K562 (cell line): ENCODE data around the gene RPP14. TPM values are rescaled to one million over a fixed set of nuclear protein-coding genes. Genes with fewer than 3 reads are reported as not detected.

ENCODE experiments used
- ATAC-seq: fragments of 200-7000 bp; cut with Tn5 transposase; 3 replicates; pipeline ENCODE4 v1.9.1; 2020; ENCODE audit warnings: moderate library complexity
- BruUV-seq: library from RNA; stranded (reverse); fragments of 400-500 nt; replicated peaks from 2 replicates; lab custom pipeline; 2021; lab: Mats Ljungman, UMichigan
- CTCF ChIA-PET: fragments of 300-600 bp; formaldehyde crosslinking; extraction: SDS; loops from one replicate; lab custom pipeline; 2021; ENCODE audit warnings: low intra/inter-chr PET ratio; lab: Yijun Ruan, JAX
- POLR2A ChIA-PET: fragments of 300-600, 350-650 bp; sonication (Branson Sonifier 250); formaldehyde crosslinking; extraction: SDS; loops from one replicate; lab custom pipeline; 2021; ENCODE audit warnings: antibody characterized with exemption, inconsistent platforms; lab: Yijun Ruan, JAX
- DNase-seq, 4 experiments: peaks; one replicate each; pipeline versions ENCODE4 v3.0.0 to v3.0.0-alpha.2; 2011 to 2018; ENCODE audit warnings: low spot score in 3 of 4, mixed read lengths in 3 of 4; ENCODE audit errors: extremely low read depth in 1 of 4
- FAIRE-seq: peaks from 2 replicates; lab custom pipeline; 2011; peaks lifted over from hg19 to GRCh38; lab: Jason Lieb, UNC
- H2AFZ ChIP-seq: 2 replicates; pipeline ENCODE4 v1.6.0; 2011; ENCODE audit warnings: low read depth, low read length, control low read depth, inconsistent platforms
- H3K27ac ChIP-seq: fragments of 200-600 bp; 3 replicates; pipeline ENCODE4 v1.8.0; 2011; ENCODE audit warnings: low read depth, mild to moderate bottlenecking, control low read depth, inconsistent platforms, low read length, moderate library complexity, mixed read lengths; ENCODE audit errors: extremely low read depth
- H3K27me3 ChIP-seq, 2 experiments: fragments of 300-600 bp in 1 of 2; 2 replicates in 1 of 2; 3 replicates in 1 of 2; pipeline versions ENCODE4 v1.6.0 to v1.8.0; 2011; ENCODE audit warnings: inconsistent platforms in 2 of 2, low read length in 2 of 2, mild to moderate bottlenecking in 1 of 2, mixed read lengths in 1 of 2, moderate library complexity in 1 of 2; ENCODE audit not compliant: control insufficient read depth in 2 of 2, insufficient read depth in 2 of 2
- H3K36me3 ChIP-seq: fragments of 300-600 bp; 3 replicates; pipeline ENCODE4 v1.8.0; 2011; ENCODE audit warnings: mild to moderate bottlenecking, low read length, inconsistent platforms; ENCODE audit not compliant: control insufficient read depth, insufficient read depth
- H3K4me1 ChIP-seq, 2 experiments: fragments of 200-600 bp in 1 of 2; replicated peaks in 1 of 2; 2 replicates in 1 of 2; 3 replicates in 1 of 2; pipeline versions ENCODE4 v1.5.1 to v1.8.0; 2011; ENCODE audit warnings: inconsistent platforms in 2 of 2, low read length in 2 of 2, mild to moderate bottlenecking in 1 of 2, mixed read lengths in 1 of 2, moderate library complexity in 1 of 2; ENCODE audit not compliant: control insufficient read depth in 2 of 2, insufficient read depth in 2 of 2
- H3K4me2 ChIP-seq: 2 replicates; pipeline ENCODE4 v1.6.1; 2011; ENCODE audit warnings: low read length, control low read depth, inconsistent platforms, mixed read lengths; ENCODE audit not compliant: insufficient read depth
- H3K4me3 ChIP-seq: fragments of 200-600 bp; sonication (generic), shearing (Covaris generic); 2 replicates; pipeline ENCODE4 v1.5.1; 2016; ENCODE audit warnings: control low read depth, inconsistent platforms
- H3K79me2 ChIP-seq: fragments of 200-600 bp; 3 replicates; pipeline ENCODE4 v1.8.0; 2011; ENCODE audit warnings: low read length, inconsistent platforms; ENCODE audit not compliant: control insufficient read depth, insufficient read depth
- H3K9ac ChIP-seq, 2 experiments: 2 replicates each; pipeline versions ENCODE4 v1.6.0 to v1.6.1; 2011; ENCODE audit warnings: low read depth in 2 of 2, low read length in 2 of 2, control low read depth in 1 of 2, inconsistent platforms in 1 of 2, mild to moderate bottlenecking in 1 of 2, mixed read lengths in 1 of 2; ENCODE audit not compliant: insufficient read depth in 1 of 2
- H3K9me1 ChIP-seq: one replicate; pipeline ENCODE4 v1.6.0; 2011; ENCODE audit warnings: inconsistent platforms, mild to moderate bottlenecking, low read length, moderate library complexity; ENCODE audit not compliant: control insufficient read depth, insufficient read depth
- H3K9me3 ChIP-seq: replicated peaks from 2 replicates; pipeline ENCODE4 v1.5.1; 2011; ENCODE audit warnings: low read depth, low read length, inconsistent platforms; ENCODE audit not compliant: control insufficient read depth, insufficient read depth
- H4K20me1 ChIP-seq: replicated peaks from 2 replicates; pipeline ENCODE4 v1.6.1; 2011; ENCODE audit warnings: low read length, inconsistent platforms, mixed read lengths; ENCODE audit not compliant: control insufficient read depth, insufficient read depth
- ILK ChIP-seq: fragments of 450-650 bp; IDR thresholded peaks from 2 replicates; pipeline ENCODE4 v1.6.1; 2016; ENCODE audit warnings: missing genetic modification characterization, low read depth, mild to moderate bottlenecking, missing compliant biosample characterization, moderate library complexity, borderline replicate concordance
- JUND ChIP-seq, 2 experiments: IDR thresholded peaks; 2 replicates in 1 of 2; 3 replicates in 1 of 2; pipeline ENCODE4 v1.6.1; 2011; ENCODE audit warnings: borderline replicate concordance in 2 of 2, low read depth in 2 of 2, low read length in 2 of 2, improper control_type of control experiment in 1 of 2, missing biosample characterization in 1 of 2, missing genetic modification characterization in 1 of 2, missing genetic modification reagents in 1 of 2
- NFE2L1 ChIP-seq: fragments of 450-650 bp; IDR thresholded peaks from 2 replicates; pipeline ENCODE4 v1.6.1; 2016; ENCODE audit warnings: missing genetic modification characterization, low read depth, mild to moderate bottlenecking, missing compliant biosample characterization, moderate library complexity, borderline replicate concordance
- SETDB1 ChIP-seq: IDR thresholded peaks from one replicate; pipeline ENCODE4 v1.6.1; 2012; ENCODE audit warnings: low read length, control low read depth, inconsistent platforms
- ZNF41 ChIP-seq: fragments of 250-450 bp; sonication (Bioruptor Pico); conservative IDR thresholded peaks from 2 replicates; pipeline ENCODE4 v1.4.0; 2020; ENCODE audit warnings: mild to moderate bottlenecking
- WGBS: fragments of 100-300 bp; shearing (Covaris generic); methylation state at CpG from one replicate; pipeline ENCODE4 v1.1.6; 2016; ENCODE audit warnings: low coverage, mixed read lengths; ENCODE audit not compliant: insufficient coverage; ENCODE audit errors: missing lambda C conversion rate; 5-methylcytosine and 5-hydroxymethylcytosine counted together
- in situ Hi-C: fragments of 300-500 bp; cut with MboI; formaldehyde crosslinking; loops from 4 replicates; pipeline ENCODE4 v1.15.0; 2018; ENCODE audit warnings: inconsistent platforms, mixed read lengths
- intact Hi-C: fragments of 100-400 bp; cut with micrococcal nuclease; formaldehyde crosslinking; loops from 2 replicates; pipeline ENCODE4 v1.14.2; 2022
- polyA plus RNA-seq, 8 experiments: library from polyadenylated mRNA; depleted of rRNA in 4 of 8; stranded (reverse) in 5 of 8; unstranded in 3 of 8; fragments of >200 nt; fragmentation: Nextera tagmentation in 2 of 8; fragmentation: Illumina TruSeq in 1 of 8; extraction: Ambion mirVana in 2 of 8; extraction: Trizol in 1 of 8; gene quantifications; 2 replicates each; pipeline versions ENCODE4 v1.2.1 to v1.2.3, GENCODE V29; 2011 to 2014; ENCODE audit warnings: inconsistent platforms in 1 of 8, missing spikeins in 1 of 8
- total RNA-seq, 7 experiments: library from RNA; depleted of rRNA in 6 of 7; stranded (reverse); fragments of >200 nt in 6 of 7; fragmentation: Illumina TruSeq in 2 of 7; extraction: Trizol in 2 of 7; gene quantifications; 2 replicates each; pipeline versions ENCODE4 v1.2.1 to v1.2.3, GENCODE V29; 2011 to 2021; ENCODE audit warnings: low replicate concordance in 1 of 7
- TF ChIP-seq, protein P1 (sequence below): fragments of 450-650 bp; IDR thresholded peaks from 2 replicates; pipeline ENCODE4 v1.6.1; 2018; ENCODE audit warnings: mild to moderate bottlenecking, low read depth; ENCODE audit not compliant: partially characterized antibody

The RPP14 gene
- total and polyA plus RNA-seq, 9 of the 15 experiments (the other 6 are each of a cell fraction or from before 2014, with no cell fraction given): 13.5 to 20.8 (median 15.4) TPM

DNA sequence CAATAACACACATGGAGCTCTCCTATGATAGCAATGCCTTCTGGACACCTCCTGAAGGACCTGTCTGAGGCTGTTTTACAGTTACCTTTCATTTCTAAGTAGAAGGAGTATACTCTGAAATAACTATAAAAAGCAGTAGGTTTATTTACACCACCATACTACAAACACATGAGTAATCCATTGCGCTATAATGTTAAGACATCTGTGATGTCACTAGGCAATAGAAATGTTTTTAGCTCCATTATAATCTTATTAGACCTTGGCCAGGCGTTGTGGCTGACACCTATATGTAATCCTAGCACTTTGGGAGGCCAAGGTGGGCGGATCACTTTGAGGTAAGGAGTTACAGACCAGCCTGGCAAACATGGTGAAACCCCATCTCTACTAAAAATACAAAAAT is 51.4 kb downstream of the RPP14 start:
- Histone ChIP-seq H3K36me3 (no peaks in the 10 kb centered on the region), H3K9ac (no peak overlapping the region), H3K9me3 (no peaks in the 10 kb centered on the region), H2AFZ (no peak overlapping the region), H4K20me1 (no peaks in the 10 kb centered on the region), H3K4me2 (no peak overlapping the region), H3K27me3 (no peaks in the 10 kb centered on the region), H3K79me2 (no peaks in the 10 kb centered on the region), H3K4me1 (no peaks in the 10 kb centered on the region; a peak in 1 of 5 replicates), H3K9me1 (no peaks in the 10 kb centered on the region), H3K27ac (no peak overlapping the region), H3K4me3 (no peak overlapping the region)
- no peak for FAIRE-seq
- BruUV-seq: no TSS peak
- ATAC-seq: no peak
- TF ChIP-seq ZNF41 (no peak), SETDB1 (no peak), ILK (no peak), NFE2L1 (tag) (no peak), JUND (IDR thresholded peaks at IDR 0.05; ENCODE audit: borderline replicate concordance, low read depth, low read length) (no peak), JUND (tag; IDR thresholded peaks at IDR 0.05; ENCODE audit: borderline replicate concordance, low read depth, low read length) (no peak)
- TF ChIP-seq, protein P1, sequence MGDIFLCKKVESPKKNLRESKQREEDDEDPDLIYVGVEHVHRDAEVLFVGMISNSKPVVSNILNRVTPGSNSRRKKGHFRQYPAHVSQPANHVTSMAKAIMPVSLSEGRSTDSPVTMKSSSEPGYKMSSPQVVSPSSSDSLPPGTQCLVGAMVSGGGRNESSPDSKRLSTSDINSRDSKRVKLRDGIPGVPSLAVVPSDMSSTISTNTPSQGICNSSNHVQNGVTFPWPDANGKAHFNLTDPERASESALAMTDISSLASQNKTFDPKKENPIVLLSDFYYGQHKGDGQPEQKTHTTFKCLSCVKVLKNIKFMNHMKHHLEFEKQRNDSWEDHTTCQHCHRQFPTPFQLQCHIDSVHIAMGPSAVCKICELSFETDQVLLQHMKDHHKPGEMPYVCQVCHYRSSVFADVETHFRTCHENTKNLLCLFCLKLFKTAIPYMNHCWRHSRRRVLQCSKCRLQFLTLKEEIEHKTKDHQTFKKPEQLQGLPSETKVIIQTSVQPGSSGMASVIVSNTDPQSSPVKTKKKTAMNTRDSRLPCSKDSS: no peak
- in situ Hi-C loops: no loop called here
- no peak for DNase-seq
- intact Hi-C loops: no loop called here
- CTCF ChIA-PET: no interaction called here
- POLR2A ChIA-PET: no interaction called here
- WGBS: 78% methylated on average over 3 of the region's 3 CpGs
